Pancreas (tissue), 10 donors: Measurements from ENCODE around the gene AGAP3. TPM values are rescaled to one million over a fixed set of nuclear protein-coding genes. Genes with fewer than 3 reads are reported as not detected.
A peak's percentile ranks its signal among the peaks of the same experiment; 100 is the strongest.

Source experiments
- ATAC-seq, 4 donors: fragments of 200-7000 bp; cut with Tn5 transposase; one replicate each; pipeline versions ENCODE4 v1.8.0 to v1.9.1; 2020; ENCODE audit warnings: mild to moderate bottlenecking in 4 of 4, moderate library complexity in 4 of 4
- DNase-seq, 6 donors: peaks; one replicate each; pipeline ENCODE4 v3.0.0-alpha.2; 2020
- FAIRE-seq: peaks from 2 replicates; lab custom pipeline; 2012; peaks lifted over from hg19 to GRCh38; lab: Jason Lieb, UNC
- H3K27ac ChIP-seq, 4 donors: fragments of 200-600 bp; sonication (generic); 1 replicate in 3 of 4; 2 replicates in 1 of 4; pipeline versions ENCODE4 v1.5.0 to v1.8.0; 2020
- H3K27me3 ChIP-seq, 4 donors: fragments of 200-600 bp; one replicate each; pipeline ENCODE4 v1.8.0; 2021
- H3K36me3 ChIP-seq, 3 donors: fragments of 200-600 bp; sonication (generic) in 1 of 3; one replicate each; pipeline versions ENCODE4 v1.5.0 to v1.8.0; 2020 to 2021
- H3K4me1 ChIP-seq, 3 donors: fragments of 200-600 bp; one replicate each; pipeline ENCODE4 v1.8.0; 2021
- H3K4me3 ChIP-seq, 4 donors: fragments of 200-600 bp; sonication (generic) in 2 of 4; one replicate each; pipeline versions ENCODE4 v1.5.0 to v1.8.0; 2020 to 2021
- H3K9me3 ChIP-seq, 4 donors: fragments of 200-600 bp; one replicate each; pipeline ENCODE4 v1.8.0; 2021
- CTCF ChIP-seq, 4 donors: fragments of 200-600 bp; sonication (generic) in 3 of 4; IDR thresholded peaks; one replicate each; pipeline versions ENCODE4 v1.5.0 to v1.8.0; 2021; ENCODE audit warnings: antibody characterized with exemption in 4 of 4
- WGBS, 2 donors: extraction: QIAGEN DNeasy Blood & Tissue Kit; methylation state at CpG; one replicate each; pipeline ENCODE4 v1.1.7; 2013; 5-methylcytosine and 5-hydroxymethylcytosine counted together
- intact Hi-C, 3 donors: fragments of 100-400 bp; cut with DNase I; formaldehyde crosslinking; loops; one replicate each; pipeline versions ENCODE4 v1.11.1 to v1.14.2; 2022
- polyA plus RNA-seq, 2 donors: library from polyadenylated mRNA; stranded (reverse); fragments of 200-250 nt; gene quantifications; one replicate each; pipeline ENCODE4 v1.2.3, GENCODE V29; 2013
- total RNA-seq, 6 donors: library from RNA; stranded (reverse); fragmentation: NEBNext Ultra II Directional in 4 of 6; extraction: Animal tissue kit (Norgen Biotek cat#: 25700) in 4 of 6; gene quantifications; one replicate each; pipeline versions ENCODE4 v1.2.1 to v1.2.4, GENCODE V29; 2021 to 2023
- donor health status: healthy with polysubstance abuse.
- donor health status: DM: no; HTN: no; CAD: no; lungs with moderate emphysema.
- donor health status: DM: no; HTN: no; CAD: no.
- donor health status: control.
- donor health status: control.
- donor health status: Bipolar disorder and iron deficiency.
- donor health status: DM: yes; HTN: yes; CAD: no.
- donor health status: DM: no; HTN: no; CAD: no.
- donor health status: DM: no; HTN: no; CAD: no.
- donor health status: DM: yes; HTN: yes; CAD: no.

The AGAP3 gene
- total and polyA plus RNA-seq, 8 donors, result 41.5 to 93.9 (median 58.4) TPM

- H3K36me3 ChIP-seq, result no peaks in the 10 kb centered on the region
- DNase-seq (peak in 1 of 6 donors; percentile 72), FAIRE-seq (no peak), ATAC-seq (no peak)
- no peak within 1 kb of the TSS for H3K4me3 ChIP-seq
- no peak within 1 kb of the TSS for H3K27ac ChIP-seq
- H3K9me3 ChIP-seq, result no peaks in the 10 kb centered on the region
- intact Hi-C loops, result no loop called here
- 71 to 78% methylated on average over 22 of the region's 22 CpGs for WGBS, 2 donors
- no peak for TF ChIP-seq CTCF (IDR thresholded peaks at IDR 0.05)
- no peaks in the 10 kb centered on the region for H3K27me3 ChIP-seq
- peaks cover 0 to 4% (median 0%) of the 10 kb centered on the region in 3 donors for H3K4me1 ChIP-seq
Observed at GRCh38 chr7:151047976-151048815, 38.1 kb upstream of the AGAP3 start, which contains the start of gene ASIC3. TSS of gene ASIC3 (plus strand) at chr7:151048531. CDS start at chr7:151048886, 355 bp downstream.

GRCh38 chr7:151048911-151049463, 37.3 kb upstream of the AGAP3 start:
- ATAC-seq, result no peak
- DNase-seq, result peak in 1 of 6 donors; percentile 68
- WGBS, 2 donors, result 84 to 86% methylated on average over 38 of the region's 38 CpGs
- Histone ChIP-seq H3K27ac (no peak overlapping the region), H3K27me3 (no peaks in the 10 kb centered on the region), H3K4me3 (no peak overlapping the region), H3K4me1 (peaks cover 0 to 4% (median 0%) of the 10 kb centered on the region in 3 donors), H3K9me3 (no peaks in the 10 kb centered on the region), H3K36me3 (no peaks in the 10 kb centered on the region)
- intact Hi-C loops, result no loop called here
- FAIRE-seq, result no peak
- TF ChIP-seq CTCF (IDR thresholded peaks at IDR 0.05), result no peak

- 3 to 5% methylated on average over 43 to 50 of the region's 50 CpGs for WGBS, 2 donors
- DNase-seq (peak in 5 of 6 donors; percentile 62 to 89 (median 73)), FAIRE-seq (no peak), ATAC-seq (peak; percentile 73 to 91 (median 82))
- Histone ChIP-seq H3K27ac (no peak overlapping the region), H3K4me3 (no peak overlapping the region), H3K4me1 (peaks cover 0 to 4% (median 0%) of the 10 kb centered on the region in 3 donors), H3K36me3 (no peaks in the 10 kb centered on the region), H3K9me3 (no peaks in the 10 kb centered on the region), H3K27me3 (no peaks in the 10 kb centered on the region)
- intact Hi-C loops, result no loop called here
- no peak for TF ChIP-seq CTCF (IDR thresholded peaks at IDR 0.05)
Observed at GRCh38 chr7:151051108-151051507, 35.2 kb upstream of the AGAP3 start.

- no peak for TF ChIP-seq CTCF (IDR thresholded peaks at IDR 0.05)
- ATAC-seq (no peak), DNase-seq (no peak), FAIRE-seq (no peak)
- Histone ChIP-seq H3K9me3 (no peaks in the 10 kb centered on the region), H3K27ac (no peak overlapping the region), H3K4me3 (no peak overlapping the region), H3K36me3 (no peaks in the 10 kb centered on the region), H3K27me3 (no peaks in the 10 kb centered on the region), H3K4me1 (peaks cover 8 to 12% (median 10%) of the 10 kb centered on the region in 3 donors)
- 82 to 95% methylated on average over 4 of the region's 4 CpGs for WGBS, 2 donors
- intact Hi-C loops, result no loop called here
Observed at GRCh38 chr7:151053096-151053495, 33.2 kb upstream of the AGAP3 start.
